Ishikawa (cell line): ENCODE data around the gene GABRE.

ENCODE experiments used
- CEBPB ChIP-seq: IDR thresholded peaks from 2 replicates; pipeline ENCODE4 v1.6.1; 2012
- CREB1 ChIP-seq: IDR thresholded peaks from 2 replicates; pipeline ENCODE4 v1.6.1; 2012; ENCODE audit warnings: low read depth
- EGR1 ChIP-seq: IDR thresholded peaks from 2 replicates; pipeline ENCODE4 v1.6.1; 2012
- EP300 ChIP-seq: IDR thresholded peaks from 2 replicates; pipeline ENCODE4 v1.6.1; 2012; ENCODE audit warnings: borderline replicate concordance
- FOXM1 ChIP-seq: IDR thresholded peaks from 2 replicates; pipeline ENCODE4 v1.6.1; 2012; ENCODE audit warnings: low read depth, borderline replicate concordance
- MAX ChIP-seq: IDR thresholded peaks from 2 replicates; pipeline ENCODE4 v1.6.1; 2012
- NFIC ChIP-seq: IDR thresholded peaks from 2 replicates; pipeline ENCODE4 v1.6.1; 2012
- RAD21 ChIP-seq: IDR thresholded peaks from 2 replicates; pipeline ENCODE4 v1.6.1; 2012; ENCODE audit warnings: low read depth
- TAF1 ChIP-seq: IDR thresholded peaks from 2 replicates; pipeline ENCODE4 v1.6.1; 2012; ENCODE audit warnings: low read depth, mild to moderate bottlenecking
- TCF12 ChIP-seq: IDR thresholded peaks from 2 replicates; pipeline ENCODE4 v1.6.1; 2012; ENCODE audit warnings: low read depth
- TEAD4 ChIP-seq: IDR thresholded peaks from 2 replicates; pipeline ENCODE4 v1.6.1; 2012
- YY1 ChIP-seq: IDR thresholded peaks from 2 replicates; pipeline ENCODE4 v1.6.1; 2012; ENCODE audit warnings: low read depth
- ZBTB7A ChIP-seq: IDR thresholded peaks from 2 replicates; pipeline ENCODE4 v1.6.1; 2012; ENCODE audit warnings: low read depth
- TF ChIP-seq, protein P1 (sequence below): IDR thresholded peaks from 2 replicates; pipeline ENCODE4 v1.6.1; 2012; ENCODE audit warnings: low read depth, mild to moderate bottlenecking
- TF ChIP-seq, protein P2 (sequence below): IDR thresholded peaks from 2 replicates; pipeline ENCODE4 v1.6.1; 2012

GABRE gene

GRCh38 chrX:151919610-151920009 is 54.9 kb downstream of the GABRE start:
- no peak for TF ChIP-seq CEBPB
- no peak for TF ChIP-seq MAX
- no peak for TF ChIP-seq TCF12
- no peak for TF ChIP-seq TAF1
- TF ChIP-seq EP300: no peak

DNA sequence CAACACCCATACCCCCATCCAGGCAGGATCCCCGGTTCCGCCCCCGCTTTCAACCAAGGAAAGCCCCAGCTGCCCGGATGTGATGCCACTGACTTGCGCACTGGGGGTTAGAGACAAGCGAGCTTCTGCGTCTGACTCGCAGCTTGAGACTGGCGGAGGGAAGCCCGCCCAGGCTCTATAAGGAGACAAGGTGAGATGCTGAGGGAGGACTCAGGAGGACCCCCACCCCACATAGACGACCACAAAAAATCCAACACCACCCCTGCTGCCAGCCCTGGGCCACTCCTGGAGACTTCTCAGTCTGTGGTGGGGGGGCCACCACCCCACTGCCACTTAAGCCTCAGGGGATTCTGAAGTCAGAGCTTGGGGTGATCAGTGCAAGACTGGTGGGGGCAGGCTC is 61.7 kb downstream of the GABRE start, which contains the start of gene MAGEA4:
TSS of gene MAGEA4 (plus strand) at position 110 of the 400 bp plus-strand sequence. CDS start 10,776 bp downstream, outside the sequence.
- no peak for TF ChIP-seq ZBTB7A
- TF ChIP-seq EGR1: no peak
- TF ChIP-seq TEAD4: no peak
- no peak for TF ChIP-seq RAD21
- TF ChIP-seq FOXM1: no peak
- TF ChIP-seq EP300: no peak
- no peak for TF ChIP-seq TCF12

- TF ChIP-seq RAD21: no peak
- TF ChIP-seq, protein P1, sequence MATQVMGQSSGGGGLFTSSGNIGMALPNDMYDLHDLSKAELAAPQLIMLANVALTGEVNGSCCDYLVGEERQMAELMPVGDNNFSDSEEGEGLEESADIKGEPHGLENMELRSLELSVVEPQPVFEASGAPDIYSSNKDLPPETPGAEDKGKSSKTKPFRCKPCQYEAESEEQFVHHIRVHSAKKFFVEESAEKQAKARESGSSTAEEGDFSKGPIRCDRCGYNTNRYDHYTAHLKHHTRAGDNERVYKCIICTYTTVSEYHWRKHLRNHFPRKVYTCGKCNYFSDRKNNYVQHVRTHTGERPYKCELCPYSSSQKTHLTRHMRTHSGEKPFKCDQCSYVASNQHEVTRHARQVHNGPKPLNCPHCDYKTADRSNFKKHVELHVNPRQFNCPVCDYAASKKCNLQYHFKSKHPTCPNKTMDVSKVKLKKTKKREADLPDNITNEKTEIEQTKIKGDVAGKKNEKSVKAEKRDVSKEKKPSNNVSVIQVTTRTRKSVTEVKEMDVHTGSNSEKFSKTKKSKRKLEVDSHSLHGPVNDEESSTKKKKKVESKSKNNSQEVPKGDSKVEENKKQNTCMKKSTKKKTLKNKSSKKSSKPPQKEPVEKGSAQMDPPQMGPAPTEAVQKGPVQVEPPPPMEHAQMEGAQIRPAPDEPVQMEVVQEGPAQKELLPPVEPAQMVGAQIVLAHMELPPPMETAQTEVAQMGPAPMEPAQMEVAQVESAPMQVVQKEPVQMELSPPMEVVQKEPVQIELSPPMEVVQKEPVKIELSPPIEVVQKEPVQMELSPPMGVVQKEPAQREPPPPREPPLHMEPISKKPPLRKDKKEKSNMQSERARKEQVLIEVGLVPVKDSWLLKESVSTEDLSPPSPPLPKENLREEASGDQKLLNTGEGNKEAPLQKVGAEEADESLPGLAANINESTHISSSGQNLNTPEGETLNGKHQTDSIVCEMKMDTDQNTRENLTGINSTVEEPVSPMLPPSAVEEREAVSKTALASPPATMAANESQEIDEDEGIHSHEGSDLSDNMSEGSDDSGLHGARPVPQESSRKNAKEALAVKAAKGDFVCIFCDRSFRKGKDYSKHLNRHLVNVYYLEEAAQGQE: no peak
- no peak for TF ChIP-seq NFIC
- TF ChIP-seq CEBPB: no peak
- no peak for TF ChIP-seq ZBTB7A
- TF ChIP-seq TEAD4: no peak
- no peak for TF ChIP-seq TCF12
- no peak for TF ChIP-seq YY1
- TF ChIP-seq EP300: no peak
Measured at GRCh38 chrX:151912221-151912620, 62.3 kb downstream of the GABRE start.

DNA sequence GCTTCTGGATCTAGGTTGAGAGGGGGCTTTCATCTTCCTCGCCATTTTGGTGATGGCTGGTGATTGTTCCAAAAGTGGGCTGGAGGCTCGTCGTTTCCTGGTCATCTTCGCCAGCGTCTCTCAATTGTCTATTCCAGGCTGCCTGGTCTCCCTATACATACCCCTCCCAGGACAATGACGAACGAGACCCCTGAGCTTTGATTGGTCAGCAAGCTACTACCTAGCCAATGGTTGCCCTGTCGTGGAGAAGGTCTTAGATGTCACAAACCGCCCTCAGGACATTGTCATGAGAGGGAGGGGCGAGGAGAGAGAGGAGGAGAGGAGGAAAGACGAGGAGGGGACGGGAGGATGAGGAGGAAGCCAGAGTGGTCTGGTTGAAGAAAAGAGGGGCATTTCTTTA is 69.5 kb downstream of the GABRE start:
- no peak for TF ChIP-seq MAX
- TF ChIP-seq CREB1: no peak
- TF ChIP-seq TCF12: no peak
- TF ChIP-seq, protein P2, sequence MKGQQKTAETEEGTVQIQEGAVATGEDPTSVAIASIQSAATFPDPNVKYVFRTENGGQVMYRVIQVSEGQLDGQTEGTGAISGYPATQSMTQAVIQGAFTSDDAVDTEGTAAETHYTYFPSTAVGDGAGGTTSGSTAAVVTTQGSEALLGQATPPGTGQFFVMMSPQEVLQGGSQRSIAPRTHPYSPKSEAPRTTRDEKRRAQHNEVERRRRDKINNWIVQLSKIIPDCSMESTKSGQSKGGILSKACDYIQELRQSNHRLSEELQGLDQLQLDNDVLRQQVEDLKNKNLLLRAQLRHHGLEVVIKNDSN: no peak
- TF ChIP-seq EGR1: no peak
- TF ChIP-seq NFIC: no peak
- no peak for TF ChIP-seq FOXM1
